LNCAP (cell line): ENCODE measurements around the gene SCYGR6.

Experiments
- TF ChIP-seq, protein P1 (sequence below): fragments of 450-650 bp; IDR thresholded peaks from 2 replicates; pipeline ENCODE4 v1.5.1; 2017; ENCODE audit warnings: mild to moderate bottlenecking

Gene SCYGR6

DNA sequence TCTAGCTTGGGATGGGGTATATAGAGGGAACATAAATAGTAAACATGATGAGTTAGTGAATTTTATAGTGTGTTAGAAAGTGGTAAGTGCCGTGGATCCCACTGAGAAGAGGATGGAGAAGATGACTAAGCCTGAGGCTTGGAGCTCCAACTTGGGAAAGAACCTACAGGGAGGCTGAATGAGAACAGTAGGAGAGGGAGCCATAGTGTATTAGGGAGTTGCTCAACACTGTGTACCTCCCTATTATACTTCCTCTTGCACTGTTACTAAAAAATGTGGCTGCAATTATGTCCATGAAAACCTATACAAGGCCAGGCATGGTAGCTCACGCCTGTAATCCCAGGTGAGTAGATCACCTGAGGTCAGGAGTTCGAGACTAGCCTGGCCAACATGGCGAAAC lies 3.9 kb downstream of the SCYGR6 start:
- TF ChIP-seq, protein P1, sequence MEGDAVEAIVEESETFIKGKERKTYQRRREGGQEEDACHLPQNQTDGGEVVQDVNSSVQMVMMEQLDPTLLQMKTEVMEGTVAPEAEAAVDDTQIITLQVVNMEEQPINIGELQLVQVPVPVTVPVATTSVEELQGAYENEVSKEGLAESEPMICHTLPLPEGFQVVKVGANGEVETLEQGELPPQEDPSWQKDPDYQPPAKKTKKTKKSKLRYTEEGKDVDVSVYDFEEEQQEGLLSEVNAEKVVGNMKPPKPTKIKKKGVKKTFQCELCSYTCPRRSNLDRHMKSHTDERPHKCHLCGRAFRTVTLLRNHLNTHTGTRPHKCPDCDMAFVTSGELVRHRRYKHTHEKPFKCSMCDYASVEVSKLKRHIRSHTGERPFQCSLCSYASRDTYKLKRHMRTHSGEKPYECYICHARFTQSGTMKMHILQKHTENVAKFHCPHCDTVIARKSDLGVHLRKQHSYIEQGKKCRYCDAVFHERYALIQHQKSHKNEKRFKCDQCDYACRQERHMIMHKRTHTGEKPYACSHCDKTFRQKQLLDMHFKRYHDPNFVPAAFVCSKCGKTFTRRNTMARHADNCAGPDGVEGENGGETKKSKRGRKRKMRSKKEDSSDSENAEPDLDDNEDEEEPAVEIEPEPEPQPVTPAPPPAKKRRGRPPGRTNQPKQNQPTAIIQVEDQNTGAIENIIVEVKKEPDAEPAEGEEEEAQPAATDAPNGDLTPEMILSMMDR, result no peak

DNA sequence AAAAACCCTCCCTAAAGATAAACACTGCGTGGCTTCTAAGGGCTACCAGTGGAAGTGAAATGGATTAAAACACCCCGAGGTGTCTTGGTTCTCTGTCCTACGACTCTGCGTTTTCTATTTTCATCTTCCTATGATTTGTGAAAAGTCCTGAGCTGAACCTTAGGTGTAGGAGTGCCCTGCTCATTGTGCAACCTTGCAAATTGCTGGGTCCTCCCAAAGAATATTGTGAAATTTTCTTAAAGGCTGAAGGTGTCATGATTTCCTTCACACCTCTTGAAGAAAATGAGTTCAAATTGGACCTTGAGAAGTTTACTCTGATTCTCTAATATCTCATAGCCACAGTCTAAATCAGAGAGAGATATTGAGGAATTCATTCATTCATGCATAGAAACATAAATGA lies 4.9 kb downstream of the SCYGR6 start:
- TF ChIP-seq, protein P1, result no peak

DNA sequence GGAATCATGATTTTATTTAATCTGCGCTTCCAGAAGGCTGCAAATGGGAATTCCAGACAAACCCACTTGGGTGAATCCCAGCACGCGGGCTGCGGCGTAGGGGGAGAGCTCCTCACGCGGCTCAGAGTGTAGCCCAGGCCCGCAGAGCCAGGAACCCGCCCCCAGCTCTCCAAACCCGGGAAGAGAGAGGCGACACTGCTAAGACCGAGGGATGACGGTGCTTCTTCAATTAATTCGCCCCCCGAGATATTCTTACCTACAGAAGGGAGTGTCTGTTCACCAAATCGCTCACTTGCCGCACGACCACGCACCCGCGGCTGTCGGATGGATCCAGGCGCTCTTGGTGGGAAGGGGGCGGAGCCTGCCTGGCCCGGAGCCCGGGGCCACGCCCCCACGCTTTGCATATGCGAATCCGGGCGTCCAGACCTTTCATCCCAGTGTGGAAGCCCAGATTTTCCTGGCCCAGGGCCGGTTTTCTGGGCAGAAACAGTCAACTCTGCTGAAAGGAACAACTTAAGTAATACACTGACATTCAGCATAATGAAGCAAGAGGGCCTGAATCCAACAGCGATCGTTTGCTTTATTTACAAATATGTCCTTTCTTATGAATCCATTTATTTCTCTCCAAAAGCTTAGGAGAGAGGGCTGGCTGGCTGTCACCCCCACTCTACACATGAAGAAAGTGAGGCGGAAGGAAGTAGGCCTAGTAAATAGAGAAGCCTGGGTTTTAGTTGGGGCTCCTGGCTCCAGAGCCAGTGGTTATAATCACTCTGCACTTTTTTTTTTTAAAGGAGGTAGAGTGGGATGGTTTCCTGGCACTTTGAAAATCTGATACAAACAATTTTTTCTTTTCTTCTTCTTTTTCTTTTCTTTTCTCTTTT lies 6.6 kb downstream of the SCYGR6 start, which contains the start of gene SLC19A3:
Gene SLC19A3 (minus strand): TSS at position 342 of the 881 bp plus-strand sequence. CDS start 15,710 bp downstream, outside the sequence.
- TF ChIP-seq, protein P1, result no peak

DNA sequence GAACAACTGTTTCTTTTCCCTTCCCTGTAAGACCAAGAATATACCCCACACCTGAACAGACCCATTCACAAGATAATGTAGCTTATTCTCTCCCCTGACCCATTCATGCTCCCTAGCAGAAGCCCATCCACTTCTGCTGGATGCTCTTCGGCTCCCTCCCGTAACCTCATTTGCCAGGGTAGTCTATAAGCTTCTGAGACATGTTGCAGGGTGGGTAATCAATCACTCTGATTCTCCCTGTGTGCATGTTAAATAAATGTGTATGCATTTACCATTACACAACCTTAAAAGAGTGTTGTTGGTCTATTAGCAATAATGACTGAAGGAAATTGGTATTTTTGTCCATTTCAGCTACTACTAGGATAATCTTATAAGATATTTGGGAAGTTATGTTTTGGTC lies 8.1 kb downstream of the SCYGR6 start:
- TF ChIP-seq, protein P1, result no peak

DNA sequence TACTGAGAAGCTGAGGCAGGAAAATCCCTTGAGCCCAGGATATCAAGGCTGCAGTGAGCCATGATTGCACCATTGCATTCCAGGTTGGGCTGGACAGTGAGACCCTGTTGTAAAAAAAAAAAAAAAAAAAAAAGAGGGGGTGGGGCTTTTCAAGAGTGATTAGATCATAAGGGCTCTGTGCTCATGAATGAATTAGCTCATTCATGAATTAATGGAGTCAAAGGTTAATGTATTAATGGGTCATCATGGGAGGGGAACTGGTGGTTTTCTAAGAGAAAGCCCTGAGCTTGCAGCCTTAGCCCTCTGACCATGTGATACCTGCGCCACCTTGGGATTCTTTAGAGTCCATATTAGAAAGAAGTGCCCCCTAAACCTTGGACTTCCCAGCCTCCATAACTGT lies 11.3 kb downstream of the SCYGR6 start:
- TF ChIP-seq, protein P1, result no peak

DNA sequence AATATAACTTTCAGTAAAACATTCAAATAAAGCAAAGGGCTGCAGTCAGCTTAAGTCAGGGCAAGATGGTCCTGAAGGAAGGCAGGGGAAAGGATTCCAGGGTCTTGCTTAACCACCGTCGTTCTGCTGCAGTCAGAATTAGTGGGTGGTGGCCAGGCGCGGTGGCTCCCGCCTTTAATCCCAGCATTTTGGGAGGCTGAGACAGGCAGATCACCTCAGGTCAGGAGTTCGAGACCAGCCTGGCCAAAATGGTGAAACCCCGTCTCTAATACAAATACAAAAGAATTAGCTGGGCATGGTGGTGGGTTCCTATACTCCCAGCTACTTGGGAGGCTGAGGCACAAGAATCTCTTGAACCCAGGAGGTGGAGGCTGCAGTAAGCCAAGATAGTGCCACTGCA lies 13.6 kb downstream of the SCYGR6 start:
- TF ChIP-seq, protein P1, result no peak

DNA sequence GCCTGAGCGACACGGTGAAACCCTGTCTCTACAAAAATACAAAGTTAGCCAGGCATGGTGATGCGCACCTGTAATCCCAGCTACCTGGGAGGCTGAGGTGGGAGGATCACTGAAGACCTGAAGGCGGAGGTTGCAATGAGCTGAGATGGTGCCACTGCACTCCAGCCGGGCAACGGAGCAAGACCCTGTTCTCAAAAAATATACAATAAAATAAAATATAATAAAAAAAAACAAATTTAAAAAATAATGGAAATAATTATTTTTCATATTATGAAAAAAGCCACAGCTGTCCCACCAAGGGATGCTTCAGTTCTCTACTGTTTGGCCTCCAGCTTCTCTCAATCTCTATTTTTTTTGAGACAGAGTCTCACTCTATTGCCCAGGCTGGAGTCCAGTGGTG lies 17.2 kb downstream of the SCYGR6 start:
- TF ChIP-seq, protein P1, result no peak
